HUES6 (cell line): ENCODE measurements around the gene IFT81.
A peak's percentile ranks its signal among the peaks of the same experiment; 100 is the strongest.

Experiments used
- H3K27ac ChIP-seq: 2 replicates; pipeline ENCODE4 v1.7.0; 2013; ENCODE audit warnings: low read depth, mild to moderate bottlenecking, low read length, inconsistent platforms
- H3K27me3 ChIP-seq: 2 replicates; pipeline ENCODE4 v1.6.1; 2013; ENCODE audit warnings: low read length; ENCODE audit not compliant: control insufficient read depth, insufficient read depth
- H3K36me3 ChIP-seq: 2 replicates; pipeline ENCODE4 v1.6.1; 2013; ENCODE audit warnings: low read length; ENCODE audit not compliant: control insufficient read depth, insufficient read depth
- H3K4me1 ChIP-seq: 2 replicates; pipeline ENCODE4 v1.6.1; 2013; ENCODE audit warnings: low read length; ENCODE audit not compliant: control insufficient read depth, insufficient read depth
- H3K4me3 ChIP-seq: 2 replicates; pipeline ENCODE4 v1.5.1; 2013; ENCODE audit warnings: low read depth, low read length
- H3K9ac ChIP-seq: one replicate; pipeline ENCODE4 v1.6.1; 2013; ENCODE audit warnings: mild to moderate bottlenecking, low read length
- H3K9me3 ChIP-seq: 2 replicates; pipeline ENCODE4 v1.6.1; 2013; ENCODE audit warnings: low read depth, low read length; ENCODE audit not compliant: control insufficient read depth, insufficient read depth

The IFT81 gene

DNA sequence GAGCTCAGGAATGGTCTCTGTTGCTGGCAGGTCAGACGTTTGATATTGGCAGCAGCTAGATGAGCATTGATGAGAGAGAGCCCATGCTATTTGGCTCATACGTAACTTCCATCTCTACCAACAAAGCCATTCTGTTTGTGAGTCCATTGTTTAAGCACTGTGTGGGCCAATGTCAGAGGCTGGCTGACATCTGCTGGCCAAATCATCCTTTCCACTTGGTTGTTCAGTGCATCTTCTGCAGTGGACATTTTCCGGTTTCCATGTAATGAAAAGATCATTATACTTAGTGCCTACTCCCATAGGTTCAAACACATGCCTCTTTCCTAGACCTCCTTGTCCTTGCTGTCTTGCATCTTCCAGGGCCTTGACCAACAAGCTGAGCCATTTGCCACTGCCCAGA, 59.2 kb downstream of the IFT81 start:
- Histone ChIP-seq H3K4me3 (no peak overlapping the region), H3K36me3 (peaks cover 8% of the 10 kb centered on the region), H3K27me3 (no peaks in the 10 kb centered on the region), H3K27ac (no peak overlapping the region), H3K9me3 (peaks cover 22% of the 10 kb centered on the region), H3K4me1 (no peaks in the 10 kb centered on the region), H3K9ac (no peak overlapping the region)

GRCh38 chr12:110185626-110186025, 61.5 kb downstream of the IFT81 start:
- Histone ChIP-seq H3K36me3 (peaks cover 8% of the 10 kb centered on the region), H3K4me1 (no peaks in the 10 kb centered on the region), H3K9ac (no peak overlapping the region), H3K9me3 (peaks cover 22% of the 10 kb centered on the region), H3K27me3 (no peaks in the 10 kb centered on the region), H3K27ac (no peak overlapping the region), H3K4me3 (no peak overlapping the region)

DNA sequence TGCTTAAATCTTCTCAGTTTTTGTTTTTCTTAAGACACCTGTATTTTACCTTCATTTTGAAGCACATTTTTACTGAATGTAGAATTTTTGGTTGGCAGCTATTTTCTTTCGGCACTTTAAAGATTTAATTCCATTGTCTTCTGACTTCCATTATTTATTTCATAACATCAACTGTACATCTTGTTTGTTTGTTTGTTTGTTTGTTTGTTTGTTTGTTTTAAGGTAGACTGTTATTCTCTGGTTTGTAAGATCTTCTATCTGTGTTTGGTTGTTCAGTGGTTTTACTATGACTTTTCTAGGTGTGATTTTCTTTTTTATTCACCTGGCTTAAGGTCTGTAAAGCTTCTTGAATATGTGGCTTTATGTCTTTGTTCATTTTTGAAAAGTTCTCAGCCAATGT, 61.9 kb downstream of the IFT81 start:
- Histone ChIP-seq H3K27ac (no peak overlapping the region), H3K9me3 (peaks cover 22% of the 10 kb centered on the region), H3K4me1 (no peaks in the 10 kb centered on the region), H3K4me3 (no peak overlapping the region), H3K27me3 (no peaks in the 10 kb centered on the region), H3K9ac (no peak overlapping the region), H3K36me3 (peaks cover 8% of the 10 kb centered on the region)

GRCh38 chr12:110193196-110193595, 69.0 kb downstream of the IFT81 start:
- Histone ChIP-seq H3K36me3 (peaks cover 13% of the 10 kb centered on the region), H3K4me3 (no peak overlapping the region), H3K9me3 (peaks cover 4% of the 10 kb centered on the region; the same call in 1 of the 2 replicates), H3K27me3 (no peaks in the 10 kb centered on the region), H3K4me1 (no peaks in the 10 kb centered on the region), H3K9ac (no peak overlapping the region), H3K27ac (no peak overlapping the region)

GRCh38 chr12:110197003-110197402, 72.8 kb downstream of the IFT81 start:
- no peak overlapping the region for H3K27ac ChIP-seq
- H3K27me3 ChIP-seq = no peaks in the 10 kb centered on the region
- H3K4me1 ChIP-seq = peaks cover 11% of the 10 kb centered on the region
- H3K4me3 ChIP-seq = no peak overlapping the region
- no peak overlapping the region for H3K9ac ChIP-seq
- H3K36me3 ChIP-seq = peaks cover 13% of the 10 kb centered on the region
- peaks cover 4% of the 10 kb centered on the region; the same call in 1 of the 2 replicates for H3K9me3 ChIP-seq

GRCh38 chr12:110198386-110198785, 74.2 kb downstream of the IFT81 start:
- H3K9me3 ChIP-seq = peaks cover 4% of the 10 kb centered on the region; the same call in 1 of the 2 replicates
- peaks cover 11% of the 10 kb centered on the region for H3K4me1 ChIP-seq
- peaks cover 6% of the 10 kb centered on the region for H3K36me3 ChIP-seq
- H3K9ac ChIP-seq = no peak overlapping the region
- H3K27ac ChIP-seq = no peak overlapping the region
- H3K4me3 ChIP-seq = no peak overlapping the region
- H3K27me3 ChIP-seq = no peaks in the 10 kb centered on the region

DNA sequence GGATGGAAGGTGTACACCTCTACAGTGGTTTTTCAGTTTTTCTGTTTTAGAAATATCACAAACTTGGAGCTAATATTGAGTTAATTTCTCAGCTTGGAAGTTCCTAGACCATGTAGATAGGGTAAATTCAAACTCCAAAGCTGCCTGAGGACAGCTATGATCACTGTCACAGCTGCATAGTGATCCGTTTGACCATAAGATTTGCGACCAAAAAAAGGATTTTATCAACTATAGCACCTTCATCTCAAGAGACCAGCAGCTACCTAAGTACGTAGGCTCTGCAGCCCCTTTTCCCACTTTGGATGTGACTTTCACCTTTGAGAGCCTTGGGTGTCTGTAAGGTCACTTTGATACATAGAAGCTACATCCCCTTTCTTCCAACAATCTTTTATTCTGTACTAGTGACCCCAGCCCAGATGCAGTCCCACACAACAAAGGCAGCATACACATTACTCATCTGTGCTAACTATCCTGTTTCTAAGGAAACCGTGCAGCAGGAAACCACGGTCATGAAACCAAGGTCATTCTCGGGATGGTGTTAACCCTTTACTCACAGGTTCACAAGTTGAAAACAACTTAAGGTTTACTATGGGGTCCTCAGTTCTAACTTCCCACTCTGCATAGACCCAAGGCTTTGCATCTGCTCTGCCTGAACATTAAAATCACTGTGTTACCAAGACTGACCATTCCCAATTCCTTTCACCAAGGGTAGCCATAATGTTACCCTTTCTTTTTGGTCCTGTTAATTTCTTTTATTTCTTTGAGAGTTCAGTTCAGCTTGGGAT, 75.4 kb downstream of the IFT81 start:
- Histone ChIP-seq H3K4me1 (peaks cover 11% of the 10 kb centered on the region), H3K27ac (peak overlapping the region; percentile 7; the same call in 1 of the 2 replicates), H3K27me3 (no peaks in the 10 kb centered on the region), H3K36me3 (peaks cover 8% of the 10 kb centered on the region), H3K4me3 (no peak overlapping the region), H3K9ac (no peak overlapping the region), H3K9me3 (no peaks in the 10 kb centered on the region)

GRCh38 chr12:110200124-110200417, 75.9 kb downstream of the IFT81 start:
- Histone ChIP-seq H3K9ac (no peak overlapping the region), H3K9me3 (no peaks in the 10 kb centered on the region), H3K4me3 (no peak overlapping the region), H3K36me3 (peaks cover 8% of the 10 kb centered on the region), H3K4me1 (peaks cover 11% of the 10 kb centered on the region), H3K27me3 (no peaks in the 10 kb centered on the region), H3K27ac (no peak overlapping the region)

- Histone ChIP-seq H3K4me3 (no peak overlapping the region), H3K9ac (no peak overlapping the region), H3K36me3 (peaks cover 10% of the 10 kb centered on the region), H3K4me1 (peaks cover 11% of the 10 kb centered on the region), H3K27me3 (no peaks in the 10 kb centered on the region), H3K27ac (no peak overlapping the region), H3K9me3 (no peaks in the 10 kb centered on the region)
These were observed 77.8 kb downstream of the IFT81 start for GRCh38 chr12:110201995-110202394.

GRCh38 chr12:110203546-110203945, 79.4 kb downstream of the IFT81 start:
- H3K9ac ChIP-seq = no peak overlapping the region
- no peak overlapping the region for H3K27ac ChIP-seq
- no peaks in the 10 kb centered on the region for H3K27me3 ChIP-seq
- no peaks in the 10 kb centered on the region for H3K9me3 ChIP-seq
- H3K4me3 ChIP-seq = no peak overlapping the region
- peaks cover 11% of the 10 kb centered on the region for H3K4me1 ChIP-seq
- peaks cover 10% of the 10 kb centered on the region for H3K36me3 ChIP-seq

GRCh38 chr12:110205931-110206330, 81.8 kb downstream of the IFT81 start:
- H3K27ac ChIP-seq = no peak overlapping the region
- peaks cover 10% of the 10 kb centered on the region for H3K36me3 ChIP-seq
- no peaks in the 10 kb centered on the region for H3K9me3 ChIP-seq
- no peak overlapping the region for H3K9ac ChIP-seq
- H3K4me3 ChIP-seq = no peak overlapping the region
- no peaks in the 10 kb centered on the region for H3K27me3 ChIP-seq
- H3K4me1 ChIP-seq = no peaks in the 10 kb centered on the region
